ENCODE results near the gene XPR1.

XPR1 gene

DNA sequence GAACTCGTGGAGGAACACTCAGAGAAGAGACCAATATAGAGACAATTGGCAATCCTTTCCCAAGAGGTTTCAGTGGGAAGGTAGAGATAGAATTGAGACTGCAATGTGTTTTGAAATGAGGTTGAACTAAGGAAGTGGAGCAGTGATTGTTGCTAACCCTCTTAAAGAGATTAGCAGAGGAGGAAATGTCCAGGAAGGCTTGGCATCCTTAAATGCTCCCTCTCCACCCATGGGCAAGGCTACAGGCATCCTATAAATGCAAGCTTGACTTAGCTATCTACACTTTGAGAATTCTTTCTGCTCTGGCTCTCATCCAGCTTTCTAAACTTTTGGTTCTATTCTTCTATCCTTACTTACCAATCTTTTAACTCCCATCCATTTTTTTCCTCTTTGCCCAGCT is 30.3 kb upstream of the XPR1 start:
- Histone ChIP-seq H3K27ac (ENCODE audit: low read depth, low read length) (no peak overlapping the region), H3K27me3 (ENCODE audit: control insufficient read depth in 1 of 2, insufficient read depth in 2 of 2, low read length in 2 of 2) (no peaks in the 10 kb centered on the region), H3K9me3 (ENCODE audit: low read length) (no peaks in the 10 kb centered on the region), H3K4me3 (ENCODE audit: low read depth in 1 of 2, low read length in 2 of 2) (no peak overlapping the region), H3K36me3 (ENCODE audit: insufficient read depth, low read length) (no peaks in the 10 kb centered on the region), H3K9ac (ENCODE audit: low read length) (no peak overlapping the region), H3K4me1 (ENCODE audit: insufficient read depth, low read length) (no peaks in the 10 kb centered on the region)

DNA sequence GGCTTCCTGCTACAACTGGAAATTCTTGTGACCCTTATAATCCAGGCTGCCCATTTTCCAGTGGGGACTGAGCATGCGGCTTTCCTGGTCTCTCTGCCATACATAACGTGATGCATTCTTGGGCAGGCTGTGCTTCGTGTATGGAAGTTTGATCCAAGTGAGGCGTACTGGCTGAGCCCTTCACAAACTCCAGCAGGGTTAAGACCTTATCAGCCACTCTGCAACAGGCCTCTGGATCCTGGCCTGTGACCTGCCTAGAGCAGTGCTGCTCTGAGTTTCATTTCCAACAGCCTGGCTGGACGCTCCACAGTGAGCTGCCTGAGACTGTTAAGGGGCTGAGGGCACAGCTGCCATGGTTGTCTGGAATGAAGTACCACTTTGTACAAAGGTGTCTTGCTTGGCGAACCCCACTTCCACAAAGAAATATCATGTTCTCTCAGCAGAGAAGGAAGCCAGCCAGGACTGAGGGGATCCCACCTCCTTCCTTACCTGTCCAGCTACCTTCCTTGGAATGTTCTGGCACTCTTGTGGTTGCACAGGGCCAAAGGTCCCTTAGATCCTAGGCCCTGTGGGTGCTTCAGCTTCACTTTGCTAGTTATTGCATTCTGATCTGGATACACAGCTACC is 28.5 kb upstream of the XPR1 start:
- Histone ChIP-seq H3K27ac (ENCODE audit: low read depth, low read length) (no peak overlapping the region), H3K27me3 (ENCODE audit: control insufficient read depth in 1 of 2, insufficient read depth in 2 of 2, low read length in 2 of 2) (no peaks in the 10 kb centered on the region), H3K4me3 (ENCODE audit: low read depth in 1 of 2, low read length in 2 of 2) (no peak overlapping the region), H3K9ac (ENCODE audit: low read length) (no peak overlapping the region), H3K9me3 (ENCODE audit: low read length) (no peaks in the 10 kb centered on the region), H3K4me1 (ENCODE audit: insufficient read depth, low read length) (no peaks in the 10 kb centered on the region), H3K36me3 (ENCODE audit: insufficient read depth, low read length) (no peaks in the 10 kb centered on the region)

DNA sequence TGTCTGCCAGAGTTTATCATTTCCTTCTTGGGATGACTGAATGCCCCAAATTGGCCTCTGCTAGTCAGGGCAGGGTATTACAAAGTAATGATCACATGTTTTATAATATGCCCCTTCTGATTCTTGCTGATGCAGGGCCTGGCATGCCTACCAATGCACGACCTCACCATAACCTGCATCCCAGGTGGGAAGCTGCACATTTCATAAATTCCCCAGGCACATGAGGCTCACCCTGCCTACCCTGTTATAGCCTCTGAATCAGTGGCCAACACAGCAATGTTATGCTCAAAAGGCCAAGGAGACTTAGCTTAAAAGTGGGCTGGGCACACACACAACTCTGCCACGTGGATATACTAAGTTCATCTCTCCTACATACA is 28.0 kb upstream of the XPR1 start:
- H3K9ac ChIP-seq (ENCODE audit: low read length): no peak overlapping the region
- no peaks in the 10 kb centered on the region for H3K36me3 ChIP-seq (ENCODE audit: insufficient read depth, low read length)
- H3K27ac ChIP-seq (ENCODE audit: low read depth, low read length): no peak overlapping the region

GRCh38 chr1:180606155-180606554 is 25.7 kb upstream of the XPR1 start:
- no peak overlapping the region for H3K9ac ChIP-seq (ENCODE audit: low read length)
- H3K9me3 ChIP-seq (ENCODE audit: low read length): no peaks in the 10 kb centered on the region
- no peaks in the 10 kb centered on the region for H3K27me3 ChIP-seq (ENCODE audit: control insufficient read depth in 1 of 2, insufficient read depth in 2 of 2, low read length in 2 of 2)
- H3K36me3 ChIP-seq (ENCODE audit: insufficient read depth, low read length): no peaks in the 10 kb centered on the region
- no peak overlapping the region for H3K4me3 ChIP-seq (ENCODE audit: low read depth in 1 of 2, low read length in 2 of 2)
- H3K27ac ChIP-seq (ENCODE audit: low read depth, low read length): no peak overlapping the region
- H3K4me1 ChIP-seq (ENCODE audit: insufficient read depth, low read length): peaks cover 4% of the 10 kb centered on the region

More for the DNA sequence above, 28.0 kb upstream of the XPR1 start:
- Histone ChIP-seq H3K9me3 (ENCODE audit: low read length) (no peaks in the 10 kb centered on the region), H3K4me3 (ENCODE audit: low read depth in 1 of 2, low read length in 2 of 2) (no peak overlapping the region), H3K4me1 (ENCODE audit: insufficient read depth, low read length) (no peaks in the 10 kb centered on the region), H3K27me3 (ENCODE audit: control insufficient read depth in 1 of 2, insufficient read depth in 2 of 2, low read length in 2 of 2) (no peaks in the 10 kb centered on the region)

GRCh38 chr1:180609643-180610555 is 21.9 kb upstream of the XPR1 start:
- Histone ChIP-seq H3K36me3 (ENCODE audit: insufficient read depth, low read length) (no peaks in the 10 kb centered on the region), H3K27ac (ENCODE audit: low read depth, low read length) (no peak overlapping the region), H3K9ac (ENCODE audit: low read length) (no peak overlapping the region), H3K9me3 (ENCODE audit: low read length) (no peaks in the 10 kb centered on the region), H3K4me3 (ENCODE audit: low read depth in 1 of 2, low read length in 2 of 2) (no peak overlapping the region), H3K27me3 (ENCODE audit: control insufficient read depth in 1 of 2, insufficient read depth in 2 of 2, low read length in 2 of 2) (no peaks in the 10 kb centered on the region), H3K4me1 (ENCODE audit: insufficient read depth, low read length) (peaks cover 10% of the 10 kb centered on the region)

- H3K27ac ChIP-seq (ENCODE audit: low read depth, low read length): no peak overlapping the region
- no peaks in the 10 kb centered on the region for H3K27me3 ChIP-seq (ENCODE audit: control insufficient read depth in 1 of 2, insufficient read depth in 2 of 2, low read length in 2 of 2)
- H3K36me3 ChIP-seq (ENCODE audit: insufficient read depth, low read length): no peaks in the 10 kb centered on the region
- H3K9ac ChIP-seq (ENCODE audit: low read length): no peak overlapping the region
- peaks cover 10% of the 10 kb centered on the region for H3K4me1 ChIP-seq (ENCODE audit: insufficient read depth, low read length)
- H3K9me3 ChIP-seq (ENCODE audit: low read length): no peaks in the 10 kb centered on the region
- no peak overlapping the region for H3K4me3 ChIP-seq (ENCODE audit: low read depth in 1 of 2, low read length in 2 of 2)
Measured at GRCh38 chr1:180610556-180611015, 21.2 kb upstream of the XPR1 start.

GRCh38 chr1:180611016-180611930 is 20.5 kb upstream of the XPR1 start:
- Histone ChIP-seq H3K9me3 (ENCODE audit: low read length) (no peaks in the 10 kb centered on the region), H3K27me3 (ENCODE audit: control insufficient read depth in 1 of 2, insufficient read depth in 2 of 2, low read length in 2 of 2) (no peaks in the 10 kb centered on the region), H3K27ac (ENCODE audit: low read depth, low read length) (no peak overlapping the region), H3K36me3 (ENCODE audit: insufficient read depth, low read length) (no peaks in the 10 kb centered on the region), H3K9ac (ENCODE audit: low read length) (no peak overlapping the region), H3K4me3 (ENCODE audit: low read depth in 1 of 2, low read length in 2 of 2) (no peak overlapping the region), H3K4me1 (ENCODE audit: insufficient read depth, low read length) (peaks cover 10% of the 10 kb centered on the region)

GRCh38 chr1:180612632-180613031 is 19.2 kb upstream of the XPR1 start:
- no peaks in the 10 kb centered on the region for H3K36me3 ChIP-seq (ENCODE audit: insufficient read depth, low read length)
- peaks cover 10% of the 10 kb centered on the region for H3K4me1 ChIP-seq (ENCODE audit: insufficient read depth, low read length)
- H3K9ac ChIP-seq (ENCODE audit: low read length): no peak overlapping the region
- H3K27ac ChIP-seq (ENCODE audit: low read depth, low read length): no peak overlapping the region
- no peaks in the 10 kb centered on the region for H3K9me3 ChIP-seq (ENCODE audit: low read length)
- no peak overlapping the region for H3K4me3 ChIP-seq (ENCODE audit: low read depth in 1 of 2, low read length in 2 of 2)
- H3K27me3 ChIP-seq (ENCODE audit: control insufficient read depth in 1 of 2, insufficient read depth in 2 of 2, low read length in 2 of 2): no peaks in the 10 kb centered on the region

- Histone ChIP-seq H3K9me3 (ENCODE audit: low read length) (no peaks in the 10 kb centered on the region), H3K27me3 (ENCODE audit: control insufficient read depth in 1 of 2, insufficient read depth in 2 of 2, low read length in 2 of 2) (no peaks in the 10 kb centered on the region), H3K36me3 (ENCODE audit: insufficient read depth, low read length) (no peaks in the 10 kb centered on the region), H3K4me3 (ENCODE audit: low read depth in 1 of 2, low read length in 2 of 2) (no peak overlapping the region), H3K9ac (ENCODE audit: low read length) (no peak overlapping the region), H3K4me1 (ENCODE audit: insufficient read depth, low read length) (peaks cover 10% of the 10 kb centered on the region), H3K27ac (ENCODE audit: low read depth, low read length) (no peak overlapping the region)
Measured at GRCh38 chr1:180614730-180615129, 17.1 kb upstream of the XPR1 start.

DNA sequence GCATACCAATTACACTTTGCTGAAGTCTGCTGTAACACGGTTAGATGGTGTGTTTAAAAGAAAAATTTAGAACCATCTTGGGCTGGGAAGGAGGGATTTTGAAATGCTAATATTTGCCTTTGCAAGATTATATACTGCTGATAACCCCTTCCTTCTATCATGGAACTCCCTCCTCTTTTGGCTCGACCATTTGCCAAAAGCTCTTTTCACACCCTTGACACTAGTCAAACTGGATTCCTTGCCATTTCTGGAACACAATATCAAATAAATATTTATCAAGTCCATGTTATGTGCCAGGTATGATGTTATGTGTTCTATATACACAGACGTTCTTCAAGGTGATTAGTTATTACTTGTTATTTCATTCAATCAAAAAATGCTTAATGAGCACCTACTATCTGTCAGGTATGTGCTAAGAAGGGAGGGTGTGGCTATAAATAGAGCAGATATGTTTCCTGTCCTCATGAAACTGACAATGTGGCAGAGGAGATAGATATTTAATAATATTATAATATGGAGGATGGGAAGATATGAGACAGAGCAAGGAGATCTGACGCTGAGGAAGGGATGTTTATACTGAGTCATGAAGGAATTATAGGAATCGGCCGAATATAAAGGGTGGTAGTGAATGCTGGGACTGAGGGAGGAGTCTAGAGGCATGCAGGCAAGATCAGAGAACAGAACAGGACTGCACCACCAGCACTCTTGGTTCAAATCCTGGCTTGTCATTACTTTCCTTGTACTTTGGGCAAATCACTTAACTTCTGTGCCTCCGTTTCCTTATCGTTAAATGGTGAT is 16.1 kb upstream of the XPR1 start:
- H3K4me1 ChIP-seq (ENCODE audit: insufficient read depth, low read length): peaks cover 10% of the 10 kb centered on the region
- no peak overlapping the region for H3K4me3 ChIP-seq (ENCODE audit: low read depth in 1 of 2, low read length in 2 of 2)
- no peak overlapping the region for H3K9ac ChIP-seq (ENCODE audit: low read length)
- no peaks in the 10 kb centered on the region for H3K27me3 ChIP-seq (ENCODE audit: control insufficient read depth in 1 of 2, insufficient read depth in 2 of 2, low read length in 2 of 2)
- no peaks in the 10 kb centered on the region for H3K9me3 ChIP-seq (ENCODE audit: low read length)
- H3K36me3 ChIP-seq (ENCODE audit: insufficient read depth, low read length): no peaks in the 10 kb centered on the region
- no peak overlapping the region for H3K27ac ChIP-seq (ENCODE audit: low read depth, low read length)
